HG03097 (cell line): ENCODE data around the gene KRTAP23-1.

Experiments
- ATAC-seq: cut with Tn5 transposase; IDR thresholded peaks from one replicate; pipeline ENCODE4 v1.9.1; 2021; ENCODE audit not compliant: unreplicated experiment, low FRiP score

Gene KRTAP23-1

GRCh38 chr21:30348506-30348905 is at the start of gene KRTAP23-1:
Gene KRTAP23-1 (minus strand): TSS chr21:30348606. CDS start chr21:30348606, 0 bp downstream.
- ATAC-seq = no peak

GRCh38 chr21:30395731-30396130 is 47.3 kb upstream of the KRTAP23-1 start, which contains the start of gene KRTAP13-1:
Gene KRTAP13-1 (plus strand): TSS chr21:30396031. CDS start chr21:30396087, 56 bp downstream.
- no peak for ATAC-seq

GRCh38 chr21:30391492-30392025 is 43.2 kb upstream of the KRTAP23-1 start:
- ATAC-seq = no peak

GRCh38 chr21:30382201-30382600 is 33.8 kb upstream of the KRTAP23-1 start:
- ATAC-seq = no peak

- ATAC-seq = no peak
These were observed 23.8 kb upstream of the KRTAP23-1 start, which contains the start of gene KRTAP13-2 for GRCh38 chr21:30372139-30372770. Gene KRTAP13-2 (minus strand): TSS chr21:30372271. CDS start chr21:30372213, 58 bp downstream.

- no peak for ATAC-seq
These were observed 7.5 kb upstream of the KRTAP23-1 start for GRCh38 chr21:30355906-30356305.

GRCh38 chr21:30354308-30355005 is 6.1 kb upstream of the KRTAP23-1 start:
- ATAC-seq = no peak

GRCh38 chr21:30351534-30351933 is 3.1 kb upstream of the KRTAP23-1 start:
- no peak for ATAC-seq

GRCh38 chr21:30349572-30349971 is 1.2 kb upstream of the KRTAP23-1 start:
- ATAC-seq = no peak

- no peak for ATAC-seq
These were observed 3.4 kb downstream of the KRTAP23-1 start for GRCh38 chr21:30345014-30345413.

GRCh38 chr21:30340714-30341573 is 7.5 kb downstream of the KRTAP23-1 start:
- no peak for ATAC-seq

GRCh38 chr21:30338717-30339116 is 9.7 kb downstream of the KRTAP23-1 start:
- no peak for ATAC-seq

- no peak for ATAC-seq
These were observed 10.6 kb downstream of the KRTAP23-1 start for GRCh38 chr21:30337772-30338171.

- ATAC-seq = no peak
These were observed 11.1 kb downstream of the KRTAP23-1 start, which contains the start of gene KRTAP27-1 for GRCh38 chr21:30337276-30337744. Gene KRTAP27-1 (minus strand): TSS chr21:30337694. CDS start chr21:30337668, 26 bp downstream.

GRCh38 chr21:30336596-30336995 is 11.8 kb downstream of the KRTAP23-1 start:
- ATAC-seq = no peak

- no peak for ATAC-seq
These were observed 14.7 kb downstream of the KRTAP23-1 start for GRCh38 chr21:30333736-30334135.

GRCh38 chr21:30332681-30333080 is 15.7 kb downstream of the KRTAP23-1 start:
- ATAC-seq = no peak

GRCh38 chr21:30329203-30329875 is 19.1 kb downstream of the KRTAP23-1 start:
- ATAC-seq = no peak

GRCh38 chr21:30326390-30326789 is 22.0 kb downstream of the KRTAP23-1 start:
- no peak for ATAC-seq

GRCh38 chr21:30320215-30320614 is 28.2 kb downstream of the KRTAP23-1 start, which contains the start of gene KRTAP26-1:
Gene KRTAP26-1 (minus strand): TSS chr21:30320315. CDS start chr21:30320035, 280 bp downstream.
- ATAC-seq = no peak
